ENCODE results near the gene RSRP1. TPM values are rescaled to one million over a fixed set of nuclear protein-coding genes. Genes with fewer than 3 reads are reported as not detected.

The RSRP1 gene
- total and polyA plus RNA-seq, 2 of the 4 experiments (the other 2 are of a cell fraction) = 71.0 TPM

GRCh38 chr1:25219661-25220251 is 27.5 kb downstream of the RSRP1 start:
- Histone ChIP-seq H3K9me3 (ENCODE audit: control insufficient read depth, insufficient read depth, low read length) (no peaks in the 10 kb centered on the region), H3K4me3 (ENCODE audit: insufficient read depth, low read depth, low read length) (no peak overlapping the region), H4K91ac (ENCODE audit: insufficient read depth, low read depth, low read length) (no peak overlapping the region), H3K79me1 (ENCODE audit: low read depth in 1 of 2, low read length in 2 of 2) (no peaks in the 10 kb centered on the region), H2AK5ac (ENCODE audit: low read depth, low read length) (no peak overlapping the region), H3K18ac (ENCODE audit: low read depth, low read length) (no peak overlapping the region), H4K5ac (ENCODE audit: low read depth, low read length) (no peak overlapping the region), H3K36me3 (ENCODE audit: control insufficient read depth, insufficient read depth, low read length) (peaks cover 27% of the 10 kb centered on the region), H3K4ac (ENCODE audit: low read depth, low read length) (no peak overlapping the region), H2BK120ac (ENCODE audit: low read depth, low read length) (no peak overlapping the region), H3K9ac (ENCODE audit: low read depth, low read length) (no peak overlapping the region), H4K20me1 (ENCODE audit: insufficient read depth, low read length) (no peaks in the 10 kb centered on the region), H2BK5ac (ENCODE audit: low read depth, low read length, poor library complexity, severe bottlenecking) (no peak overlapping the region), H3K4me2 (ENCODE audit: low read depth, low read length) (no peak overlapping the region), H3K27ac (ENCODE audit: insufficient read depth, low read length) (no peak overlapping the region), H4K8ac (ENCODE audit: low read depth in 2 of 2, low read length in 2 of 2) (no peak overlapping the region), H3K27me3 (ENCODE audit: control insufficient read depth, insufficient read depth, low read length) (no peaks in the 10 kb centered on the region), H3K9me1 (ENCODE audit: insufficient read depth, low read length) (no peaks in the 10 kb centered on the region), H3K14ac (replicated peaks; ENCODE audit: low read depth, low read length) (no peak overlapping the region), H2BK20ac (ENCODE audit: low read depth, low read length) (no peak overlapping the region), H3K56ac (ENCODE audit: extremely low read depth, insufficient read depth, low read length) (no peak overlapping the region), H2AFZ (replicated peaks; ENCODE audit: low read length, poor library complexity) (no peak overlapping the region), H3K23ac (ENCODE audit: low read depth, low read length) (no peak overlapping the region), H2BK15ac (ENCODE audit: low read depth, low read length) (no peak overlapping the region), H2AK9ac (replicated peaks; ENCODE audit: low read depth, low read length, poor library complexity) (no peak overlapping the region), H3K4me1 (ENCODE audit: control insufficient read depth, insufficient read depth, low read length) (no peaks in the 10 kb centered on the region)
- dilution Hi-C loops (cut with HindIII; ENCODE audit: low sequenced_read_pairs, unreplicated experiment) (loop anchor here (25.0 kb wide), 1 partner anchor 557 kb away; no protein-coding TSS in a partner anchor), in situ Hi-C loops (cut with MboI; ENCODE audit: low sequenced_read_pairs) (no loop called here), intact Hi-C loops (cut with micrococcal nuclease) (loop anchor here (10.0 kb wide), 1 partner anchor 575 kb away; the partner anchor contains the start of gene SRRM1)
- TF ChIP-seq MAZ (IDR thresholded peaks at IDR 0.05; ENCODE audit: borderline replicate concordance, low read depth, low read length) (no peak), ELK1 (IDR thresholded peaks at IDR 0.05; ENCODE audit: borderline replicate concordance, low read depth, low read length) (no peak), SMC3 (IDR thresholded peaks at IDR 0.05; ENCODE audit: low read depth, low read length) (no peak), CEBPB (IDR thresholded peaks at IDR 0.05; ENCODE audit: low read depth, low read length) (no peak), USF2 (IDR thresholded peaks at IDR 0.05; ENCODE audit: low read depth, low read length) (no peak), RFX5 (IDR thresholded peaks at IDR 0.05; ENCODE audit: low read depth, low read length) (no peak), BHLHE40 (IDR thresholded peaks at IDR 0.05; ENCODE audit: low read depth, low read length) (no peak)
- BruUV-seq (replicated peaks) = no TSS peak
- CTCF ChIA-PET = no interaction called here
- no CpG with 5 or more reads among the region's 9 CpGs for WGBS, 2 experiments (ENCODE audit: extremely low coverage in 2 of 2, insufficient read length in 1 of 2)
- no peak for ATAC-seq (ENCODE audit: low read depth)
- POLR2A ChIA-PET (ENCODE audit: unreplicated experiment) = no interaction called here
- DNase-seq = no peak
